K562 (cell line): ENCODE results near the gene ZNF236. TPM values are rescaled to one million over a fixed set of nuclear protein-coding genes. Genes with fewer than 3 reads are reported as not detected.

Experiments used
- ATAC-seq: fragments of 200-7000 bp; cut with Tn5 transposase; 3 replicates; pipeline ENCODE4 v1.9.1; 2020; ENCODE audit warnings: moderate library complexity
- BruUV-seq: library from RNA; stranded (reverse); fragments of 400-500 nt; replicated peaks from 2 replicates; lab custom pipeline; 2021; lab: Mats Ljungman, UMichigan
- CTCF ChIA-PET: fragments of 300-600 bp; formaldehyde crosslinking; extraction: SDS; loops from one replicate; lab custom pipeline; 2021; ENCODE audit warnings: low intra/inter-chr PET ratio; lab: Yijun Ruan, JAX
- POLR2A ChIA-PET: fragments of 300-600, 350-650 bp; sonication (Branson Sonifier 250); formaldehyde crosslinking; extraction: SDS; loops from one replicate; lab custom pipeline; 2021; ENCODE audit warnings: antibody characterized with exemption, inconsistent platforms; lab: Yijun Ruan, JAX
- DNase-seq, 4 experiments: peaks; one replicate each; pipeline versions ENCODE4 v3.0.0 to v3.0.0-alpha.2; 2011 to 2018; ENCODE audit warnings: low spot score in 3 of 4, mixed read lengths in 3 of 4; ENCODE audit errors: extremely low read depth in 1 of 4
- FAIRE-seq: peaks from 2 replicates; lab custom pipeline; 2011; peaks lifted over from hg19 to GRCh38; lab: Jason Lieb, UNC
- H2AFZ ChIP-seq: 2 replicates; pipeline ENCODE4 v1.6.0; 2011; ENCODE audit warnings: low read depth, low read length, control low read depth, inconsistent platforms
- H3K27ac ChIP-seq: fragments of 200-600 bp; 3 replicates; pipeline ENCODE4 v1.8.0; 2011; ENCODE audit warnings: low read depth, mild to moderate bottlenecking, control low read depth, inconsistent platforms, low read length, moderate library complexity, mixed read lengths; ENCODE audit errors: extremely low read depth
- H3K27me3 ChIP-seq, 2 experiments: fragments of 300-600 bp in 1 of 2; 2 replicates in 1 of 2; 3 replicates in 1 of 2; pipeline versions ENCODE4 v1.6.0 to v1.8.0; 2011; ENCODE audit warnings: inconsistent platforms in 2 of 2, low read length in 2 of 2, mild to moderate bottlenecking in 1 of 2, mixed read lengths in 1 of 2, moderate library complexity in 1 of 2; ENCODE audit not compliant: control insufficient read depth in 2 of 2, insufficient read depth in 2 of 2
- H3K36me3 ChIP-seq: fragments of 300-600 bp; 3 replicates; pipeline ENCODE4 v1.8.0; 2011; ENCODE audit warnings: mild to moderate bottlenecking, low read length, inconsistent platforms; ENCODE audit not compliant: control insufficient read depth, insufficient read depth
- H3K4me1 ChIP-seq, 2 experiments: fragments of 200-600 bp in 1 of 2; replicated peaks in 1 of 2; 2 replicates in 1 of 2; 3 replicates in 1 of 2; pipeline versions ENCODE4 v1.5.1 to v1.8.0; 2011; ENCODE audit warnings: inconsistent platforms in 2 of 2, low read length in 2 of 2, mild to moderate bottlenecking in 1 of 2, mixed read lengths in 1 of 2, moderate library complexity in 1 of 2; ENCODE audit not compliant: control insufficient read depth in 2 of 2, insufficient read depth in 2 of 2
- H3K4me2 ChIP-seq: 2 replicates; pipeline ENCODE4 v1.6.1; 2011; ENCODE audit warnings: low read length, control low read depth, inconsistent platforms, mixed read lengths; ENCODE audit not compliant: insufficient read depth
- H3K4me3 ChIP-seq: fragments of 200-600 bp; sonication (generic), shearing (Covaris generic); 2 replicates; pipeline ENCODE4 v1.5.1; 2016; ENCODE audit warnings: control low read depth, inconsistent platforms
- H3K79me2 ChIP-seq: fragments of 200-600 bp; 3 replicates; pipeline ENCODE4 v1.8.0; 2011; ENCODE audit warnings: low read length, inconsistent platforms; ENCODE audit not compliant: control insufficient read depth, insufficient read depth
- H3K9ac ChIP-seq, 2 experiments: 2 replicates each; pipeline versions ENCODE4 v1.6.0 to v1.6.1; 2011; ENCODE audit warnings: low read depth in 2 of 2, low read length in 2 of 2, control low read depth in 1 of 2, inconsistent platforms in 1 of 2, mild to moderate bottlenecking in 1 of 2, mixed read lengths in 1 of 2; ENCODE audit not compliant: insufficient read depth in 1 of 2
- H3K9me1 ChIP-seq: one replicate; pipeline ENCODE4 v1.6.0; 2011; ENCODE audit warnings: inconsistent platforms, mild to moderate bottlenecking, low read length, moderate library complexity; ENCODE audit not compliant: control insufficient read depth, insufficient read depth
- H3K9me3 ChIP-seq: replicated peaks from 2 replicates; pipeline ENCODE4 v1.5.1; 2011; ENCODE audit warnings: low read depth, low read length, inconsistent platforms; ENCODE audit not compliant: control insufficient read depth, insufficient read depth
- H4K20me1 ChIP-seq: replicated peaks from 2 replicates; pipeline ENCODE4 v1.6.1; 2011; ENCODE audit warnings: low read length, inconsistent platforms, mixed read lengths; ENCODE audit not compliant: control insufficient read depth, insufficient read depth
- CBX1 ChIP-seq: sonication (generic); IDR thresholded peaks from 2 replicates; pipeline ENCODE4 v1.6.1; 2016; ENCODE audit warnings: antibody characterized with exemption, low read depth, mild to moderate bottlenecking
- DMBX1 ChIP-seq: fragments of 250-450 bp; sonication (Bioruptor Pico); IDR thresholded peaks from 2 replicates; pipeline ENCODE4 v1.8.0; 2022; ENCODE audit warnings: inconsistent platforms, mild to moderate bottlenecking, moderate library complexity, borderline replicate concordance
- FOXP4 ChIP-seq: sonication (generic); formaldehyde crosslinking; IDR thresholded peaks from 2 replicates; pipeline ENCODE4 v1.8.0; 2022; ENCODE audit warnings: mild to moderate bottlenecking, missing genetic modification reagents, borderline replicate concordance
- MYBL2 ChIP-seq, 2 experiments: fragments of 450-650 bp in 1 of 2; sonication (generic) in 1 of 2; formaldehyde crosslinking in 1 of 2; IDR thresholded peaks; 2 replicates each; pipeline versions ENCODE4 v1.6.1 to v1.8.1; 2017 to 2022; ENCODE audit warnings: borderline replicate concordance in 1 of 2, inconsistent platforms in 1 of 2, low read depth in 1 of 2, mild to moderate bottlenecking in 1 of 2, missing genetic modification reagents in 1 of 2, moderate library complexity in 1 of 2
- NFXL1 ChIP-seq: fragments of 450-650 bp; formaldehyde crosslinking; IDR thresholded peaks from 2 replicates; pipeline ENCODE4 v1.4.0; 2021; ENCODE audit warnings: mild to moderate bottlenecking
- NR2C1 ChIP-seq, 2 experiments: fragments of 450-650 bp; IDR thresholded peaks; 2 replicates each; pipeline ENCODE4 v1.6.1; 2017; ENCODE audit warnings: mild to moderate bottlenecking in 2 of 2, antibody characterized with exemption in 1 of 2, inconsistent platforms in 1 of 2, missing compliant biosample characterization in 1 of 2, missing genetic modification characterization in 1 of 2
- NR4A1 ChIP-seq, 2 experiments: fragments of 250-450 bp in 1 of 2; fragments of 450-650 bp in 1 of 2; sonication (Bioruptor Pico) in 1 of 2; IDR thresholded peaks; 2 replicates each; pipeline versions ENCODE4 v1.4.0 to v1.6.1; 2016 to 2020; ENCODE audit warnings: mild to moderate bottlenecking in 2 of 2, missing compliant biosample characterization in 1 of 2, missing genetic modification characterization in 1 of 2, moderate library complexity in 1 of 2
- PHTF2 ChIP-seq: fragments of 250-450 bp; sonication (Bioruptor Pico); IDR thresholded peaks from 2 replicates; pipeline ENCODE4 v1.5.0; 2021; ENCODE audit warnings: mild to moderate bottlenecking
- ZFP91 ChIP-seq: sonication (generic); formaldehyde crosslinking; IDR thresholded peaks from 2 replicates; pipeline ENCODE4 v1.8.0; 2022; ENCODE audit warnings: mild to moderate bottlenecking, missing genetic modification reagents
- ZNF311 ChIP-seq: fragments of 250-450 bp; sonication (Bioruptor Pico); IDR thresholded peaks from 2 replicates; pipeline ENCODE4 v1.4.0; 2020; ENCODE audit warnings: mild to moderate bottlenecking, moderate library complexity
- ZNF518B ChIP-seq: fragments of 250-450 bp; sonication (Bioruptor Pico); IDR thresholded peaks from 2 replicates; pipeline ENCODE4 v1.5.0; 2021; ENCODE audit warnings: mild to moderate bottlenecking, moderate library complexity
- ZNF668 ChIP-seq: fragments of 250-450 bp; sonication (Bioruptor Pico); IDR thresholded peaks from 2 replicates; pipeline ENCODE4 v1.8.0; 2022; ENCODE audit warnings: mild to moderate bottlenecking, inconsistent platforms
- WGBS: fragments of 100-300 bp; shearing (Covaris generic); methylation state at CpG from one replicate; pipeline ENCODE4 v1.1.6; 2016; ENCODE audit warnings: low coverage, mixed read lengths; ENCODE audit not compliant: insufficient coverage; ENCODE audit errors: missing lambda C conversion rate; 5-methylcytosine and 5-hydroxymethylcytosine counted together
- in situ Hi-C: fragments of 300-500 bp; cut with MboI; formaldehyde crosslinking; loops from 4 replicates; pipeline ENCODE4 v1.15.0; 2018; ENCODE audit warnings: inconsistent platforms, mixed read lengths
- intact Hi-C: fragments of 100-400 bp; cut with micrococcal nuclease; formaldehyde crosslinking; loops from 2 replicates; pipeline ENCODE4 v1.14.2; 2022
- polyA plus RNA-seq, 8 experiments: library from polyadenylated mRNA; depleted of rRNA in 4 of 8; stranded (reverse) in 5 of 8; unstranded in 3 of 8; fragments of >200 nt; fragmentation: Nextera tagmentation in 2 of 8; fragmentation: Illumina TruSeq in 1 of 8; extraction: Ambion mirVana in 2 of 8; extraction: Trizol in 1 of 8; gene quantifications; 2 replicates each; pipeline versions ENCODE4 v1.2.1 to v1.2.3, GENCODE V29; 2011 to 2014; ENCODE audit warnings: inconsistent platforms in 1 of 8, missing spikeins in 1 of 8
- total RNA-seq, 7 experiments: library from RNA; depleted of rRNA in 6 of 7; stranded (reverse); fragments of >200 nt in 6 of 7; fragmentation: Illumina TruSeq in 2 of 7; extraction: Trizol in 2 of 7; gene quantifications; 2 replicates each; pipeline versions ENCODE4 v1.2.1 to v1.2.3, GENCODE V29; 2011 to 2021; ENCODE audit warnings: low replicate concordance in 1 of 7
- TF ChIP-seq, protein P1 (sequence below): fragments of 250-450 bp; sonication (Bioruptor Pico); IDR thresholded peaks from 2 replicates; pipeline ENCODE4 v1.5.1; 2021; ENCODE audit warnings: mild to moderate bottlenecking

The ZNF236 gene
- total and polyA plus RNA-seq, 9 of the 15 experiments (the other 6 are each of a cell fraction or from before 2014, with no cell fraction given) = 0.35 to 8.7 (median 3.4) TPM

- no peaks in the 10 kb centered on the region for H3K27me3 ChIP-seq
- no peak overlapping the region for H2AFZ ChIP-seq
- no peaks in the 10 kb centered on the region for H3K79me2 ChIP-seq
- no peak for ATAC-seq
- no peaks in the 10 kb centered on the region for H3K9me3 ChIP-seq
- in situ Hi-C loops = no loop called here
- intact Hi-C loops = no loop called here
- no peak overlapping the region for H3K4me3 ChIP-seq
- DNase-seq = no peak
- no peaks in the 10 kb centered on the region for H3K4me1 ChIP-seq
- no peaks in the 10 kb centered on the region for H3K9me1 ChIP-seq
- no peak for FAIRE-seq
- ChIA-PET CTCF (no interaction called here), POLR2A (no interaction called here)
- WGBS = 72% methylated on average over 1 of the region's 1 CpG
- peaks cover 28% of the 10 kb centered on the region; the same call in 2 of the 3 replicates for H3K36me3 ChIP-seq
- BruUV-seq = no TSS peak
- no peak overlapping the region for H3K9ac ChIP-seq
- no peak overlapping the region for H3K4me2 ChIP-seq
- no peak overlapping the region for H3K27ac ChIP-seq
- no peaks in the 10 kb centered on the region for H4K20me1 ChIP-seq
- TF ChIP-seq DMBX1 (CRISPR knock-in tag) (no peak), MYBL2 (IDR thresholded peaks at IDR 0.05; ENCODE audit: low read depth) (no peak), MYBL2 (CRISPR knock-in tag; IDR thresholded peaks at IDR 0.05; ENCODE audit: borderline replicate concordance) (no peak), ZNF668 (CRISPR knock-in tag) (no peak), FOXP4 (no peak), ZNF311 (no peak), CBX1 (no peak), ZFP91 (CRISPR knock-in tag) (no peak), NR4A1 (CRISPR knock-in tag; IDR thresholded peaks at IDR 0.05) (no peak), NR4A1 (tag; IDR thresholded peaks at IDR 0.05) (no peak), PHTF2 (CRISPR knock-in tag) (no peak), NFXL1 (CRISPR knock-in tag) (no peak), NR2C1 (IDR thresholded peaks at IDR 0.05) (no peak), NR2C1 (tag; IDR thresholded peaks at IDR 0.05) (no peak), ZNF518B (CRISPR knock-in tag) (no peak)
- TF ChIP-seq, protein P1, sequence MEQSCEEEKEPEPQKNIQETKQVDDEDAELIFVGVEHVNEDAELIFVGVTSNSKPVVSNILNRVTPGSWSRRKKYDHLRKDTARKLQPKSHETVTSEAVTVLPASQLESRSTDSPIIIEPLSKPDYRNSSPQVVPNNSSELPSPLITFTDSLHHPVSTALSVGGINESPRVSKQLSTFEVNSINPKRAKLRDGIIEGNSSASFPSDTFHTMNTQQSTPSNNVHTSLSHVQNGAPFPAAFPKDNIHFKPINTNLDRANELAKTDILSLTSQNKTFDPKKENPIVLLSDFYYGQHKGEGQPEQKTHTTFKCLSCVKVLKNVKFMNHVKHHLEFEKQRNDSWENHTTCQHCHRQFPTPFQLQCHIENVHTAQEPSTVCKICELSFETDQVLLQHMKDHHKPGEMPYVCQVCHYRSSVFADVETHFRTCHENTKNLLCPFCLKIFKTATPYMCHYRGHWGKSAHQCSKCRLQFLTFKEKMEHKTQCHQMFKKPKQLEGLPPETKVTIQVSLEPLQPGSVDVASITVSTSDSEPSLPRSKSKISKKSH (CRISPR knock-in tag) = no peak
These were observed 115.2 kb downstream of the ZNF236 start for GRCh38 chr18:76937597-76937996.
